Upper lobe of right lung (tissue), 1 donor: ENCODE results near the gene SKI. TPM values are rescaled to one million over a fixed set of nuclear protein-coding genes. Genes with fewer than 3 reads are reported as not detected.

Experiments used
- ATAC-seq: fragments of 200-7000 bp; cut with Tn5 transposase; one replicate; pipeline ENCODE4 v1.9.1; 2020; ENCODE audit warnings: mild to moderate bottlenecking, moderate library complexity
- DNase-seq: peaks from one replicate; pipeline ENCODE4 v3.0.0-alpha.2; 2020
- H3K27ac ChIP-seq: fragments of 200-600 bp; one replicate; pipeline ENCODE4 v1.8.0; 2022
- H3K27me3 ChIP-seq: fragments of 200-600 bp; one replicate; pipeline ENCODE4 v1.8.0; 2022; ENCODE audit warnings: mild to moderate bottlenecking
- H3K36me3 ChIP-seq: fragments of 200-600 bp; one replicate; pipeline ENCODE4 v1.8.0; 2022
- H3K4me1 ChIP-seq: fragments of 200-600 bp; one replicate; pipeline ENCODE4 v1.8.0; 2022
- H3K4me3 ChIP-seq: fragments of 200-600 bp; one replicate; pipeline ENCODE4 v1.8.0; 2022; ENCODE audit warnings: mild to moderate bottlenecking
- H3K9me3 ChIP-seq: fragments of 200-600 bp; one replicate; pipeline ENCODE4 v1.8.0; 2022
- intact Hi-C: fragments of 100-400 bp; cut with DNase I; formaldehyde crosslinking; loops from one replicate; pipeline ENCODE4 v1.11.0; 2022
- total RNA-seq: library from RNA; stranded (reverse); fragmentation: NEBNext Ultra II Directional; extraction: Animal tissue kit (Norgen Biotek cat#: 25700); gene quantifications from one replicate; pipeline ENCODE4 v1.2.1, GENCODE V29; 2021
- TF ChIP-seq, protein P1 (sequence below): fragments of 200-600 bp; IDR thresholded peaks from one replicate; pipeline ENCODE4 v1.8.0; 2022; ENCODE audit warnings: antibody characterized with exemption
- donor health status: DM: no; HTN: yes; CAD: no; lungs with severe emphysema.

Gene SKI
- total RNA-seq, 1 donor from 2014 or later: 89.6 TPM

DNA sequence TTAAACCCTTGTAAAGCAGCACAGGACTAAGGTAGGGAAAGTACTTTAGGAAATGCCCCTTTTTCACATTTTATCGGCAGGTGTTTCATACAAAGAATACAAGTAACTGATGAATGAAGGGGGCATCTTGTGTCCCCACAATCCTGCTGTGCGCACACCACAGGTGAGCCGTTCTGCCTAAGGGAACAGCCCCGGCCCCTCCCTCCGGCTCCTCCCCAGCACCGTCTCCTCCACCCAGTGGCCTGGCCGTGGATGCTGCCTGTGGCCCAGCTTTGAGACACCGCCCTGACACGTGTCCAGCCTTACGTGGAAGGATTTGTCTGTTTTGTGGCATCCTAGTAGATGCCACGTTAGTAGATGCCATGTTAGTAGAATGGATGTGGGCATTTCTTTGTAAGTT, 46.4 kb upstream of the SKI start:
- DNase-seq (no peak), ATAC-seq (no peak)
- no peak overlapping the region for H3K4me3 ChIP-seq
- no peaks in the 10 kb centered on the region for H3K4me1 ChIP-seq
- H3K27me3 ChIP-seq: no peaks in the 10 kb centered on the region
- TF ChIP-seq, protein P1, sequence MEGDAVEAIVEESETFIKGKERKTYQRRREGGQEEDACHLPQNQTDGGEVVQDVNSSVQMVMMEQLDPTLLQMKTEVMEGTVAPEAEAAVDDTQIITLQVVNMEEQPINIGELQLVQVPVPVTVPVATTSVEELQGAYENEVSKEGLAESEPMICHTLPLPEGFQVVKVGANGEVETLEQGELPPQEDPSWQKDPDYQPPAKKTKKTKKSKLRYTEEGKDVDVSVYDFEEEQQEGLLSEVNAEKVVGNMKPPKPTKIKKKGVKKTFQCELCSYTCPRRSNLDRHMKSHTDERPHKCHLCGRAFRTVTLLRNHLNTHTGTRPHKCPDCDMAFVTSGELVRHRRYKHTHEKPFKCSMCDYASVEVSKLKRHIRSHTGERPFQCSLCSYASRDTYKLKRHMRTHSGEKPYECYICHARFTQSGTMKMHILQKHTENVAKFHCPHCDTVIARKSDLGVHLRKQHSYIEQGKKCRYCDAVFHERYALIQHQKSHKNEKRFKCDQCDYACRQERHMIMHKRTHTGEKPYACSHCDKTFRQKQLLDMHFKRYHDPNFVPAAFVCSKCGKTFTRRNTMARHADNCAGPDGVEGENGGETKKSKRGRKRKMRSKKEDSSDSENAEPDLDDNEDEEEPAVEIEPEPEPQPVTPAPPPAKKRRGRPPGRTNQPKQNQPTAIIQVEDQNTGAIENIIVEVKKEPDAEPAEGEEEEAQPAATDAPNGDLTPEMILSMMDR: no peak
- H3K27ac ChIP-seq: no peak overlapping the region
- intact Hi-C loops: no loop called here
- no peaks in the 10 kb centered on the region for H3K9me3 ChIP-seq
- H3K36me3 ChIP-seq: peaks cover 25% of the 10 kb centered on the region

DNA sequence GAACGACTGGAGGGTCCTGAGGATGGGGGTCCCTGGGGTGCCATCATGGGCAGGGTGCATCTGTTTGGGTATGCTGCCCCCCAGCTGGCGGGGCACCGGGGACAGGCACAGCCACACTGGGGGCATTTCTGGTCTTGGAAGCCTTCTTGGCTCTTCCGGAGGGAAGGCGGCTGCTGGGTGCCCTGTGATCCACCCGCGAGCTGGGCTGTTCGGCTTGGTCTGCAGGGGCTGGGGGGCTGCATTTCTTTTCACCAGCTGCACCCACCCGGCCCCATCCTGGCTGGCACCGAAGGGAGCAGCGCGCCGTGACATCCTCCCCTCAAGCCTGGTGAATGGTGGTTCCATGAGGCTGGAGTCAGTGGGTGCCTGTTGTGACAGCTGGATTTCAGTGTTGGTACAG, 45.7 kb upstream of the SKI start:
- Histone ChIP-seq H3K4me1 (no peaks in the 10 kb centered on the region), H3K4me3 (no peak overlapping the region), H3K36me3 (peaks cover 26% of the 10 kb centered on the region), H3K27ac (no peak overlapping the region), H3K27me3 (no peaks in the 10 kb centered on the region), H3K9me3 (no peaks in the 10 kb centered on the region)
- TF ChIP-seq, protein P1: no peak
- ATAC-seq (no peak), DNase-seq (no peak)
- intact Hi-C loops: no loop called here

DNA sequence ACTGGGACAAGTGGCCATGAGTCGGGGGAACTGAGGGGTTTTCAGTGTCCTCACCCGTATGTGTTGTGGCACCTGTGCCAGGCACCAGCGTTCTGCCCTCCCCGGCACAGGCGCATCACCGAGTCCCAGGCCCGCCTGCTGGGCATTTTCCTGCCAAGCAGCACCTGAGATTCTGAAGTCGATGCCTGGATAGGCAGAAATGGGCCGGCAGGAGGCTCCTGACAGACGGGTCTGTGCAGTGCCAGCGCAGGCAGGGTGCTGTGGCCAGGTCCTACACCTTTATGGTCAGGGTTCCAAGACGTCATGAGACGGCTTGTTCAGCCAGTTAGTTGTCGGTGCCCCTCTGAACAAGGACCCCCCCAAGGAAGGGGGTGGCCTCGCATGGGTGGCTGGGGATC, 44.2 kb upstream of the SKI start:
- intact Hi-C loops: no loop called here
- H3K36me3 ChIP-seq: peaks cover 20% of the 10 kb centered on the region
- peaks cover under 1% of the 10 kb centered on the region for H3K4me1 ChIP-seq
- H3K27ac ChIP-seq: no peak overlapping the region
- H3K27me3 ChIP-seq: no peaks in the 10 kb centered on the region
- no peaks in the 10 kb centered on the region for H3K9me3 ChIP-seq
- no peak overlapping the region for H3K4me3 ChIP-seq
- no peak for ATAC-seq
- TF ChIP-seq, protein P1: no peak
- no peak for DNase-seq

DNA sequence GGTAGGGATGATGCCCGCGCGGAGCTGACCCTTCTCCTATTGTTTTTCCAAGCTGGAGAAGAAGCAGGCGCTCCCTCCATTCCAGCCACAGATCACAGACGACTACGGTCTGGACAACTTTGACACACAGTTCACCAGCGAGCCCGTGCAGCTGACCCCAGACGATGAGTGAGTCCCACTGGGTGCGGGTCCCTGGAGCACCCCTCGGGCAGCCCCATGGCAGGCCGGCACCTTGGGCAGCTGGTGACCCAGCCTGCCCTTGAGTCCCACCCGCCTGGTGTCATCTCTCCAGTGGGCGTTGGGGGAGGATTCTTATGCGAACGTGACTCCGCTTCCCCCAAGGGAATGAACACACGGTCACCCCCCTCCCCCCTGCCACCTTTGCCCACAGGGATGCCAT, 43.6 kb upstream of the SKI start:
- no peak overlapping the region for H3K27ac ChIP-seq
- DNase-seq (no peak), ATAC-seq (no peak)
- H3K9me3 ChIP-seq: no peaks in the 10 kb centered on the region
- no peak overlapping the region for H3K4me3 ChIP-seq
- TF ChIP-seq, protein P1: no peak
- peaks cover 20% of the 10 kb centered on the region for H3K36me3 ChIP-seq
- intact Hi-C loops: no loop called here
- H3K27me3 ChIP-seq: no peaks in the 10 kb centered on the region
- H3K4me1 ChIP-seq: peaks cover 5% of the 10 kb centered on the region

DNA sequence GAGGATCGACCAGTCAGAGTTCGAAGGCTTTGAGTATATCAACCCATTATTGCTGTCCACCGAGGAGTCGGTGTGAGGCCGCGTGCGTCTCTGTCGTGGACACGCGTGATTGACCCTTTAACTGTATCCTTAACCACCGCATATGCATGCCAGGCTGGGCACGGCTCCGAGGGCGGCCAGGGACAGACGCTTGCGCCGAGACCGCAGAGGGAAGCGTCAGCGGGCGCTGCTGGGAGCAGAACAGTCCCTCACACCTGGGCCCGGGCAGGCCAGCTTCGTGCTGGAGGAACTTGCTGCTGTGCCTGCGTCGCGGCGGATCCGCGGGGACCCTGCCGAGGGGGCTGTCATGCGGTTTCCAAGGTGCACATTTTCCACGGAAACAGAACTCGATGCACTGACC, 43.2 kb upstream of the SKI start:
- Histone ChIP-seq H3K9me3 (no peaks in the 10 kb centered on the region), H3K27me3 (no peaks in the 10 kb centered on the region), H3K4me1 (peaks cover 8% of the 10 kb centered on the region), H3K27ac (no peak overlapping the region), H3K4me3 (no peak overlapping the region), H3K36me3 (peaks cover 20% of the 10 kb centered on the region)
- intact Hi-C loops: no loop called here
- DNase-seq: peak; percentile 65
- TF ChIP-seq, protein P1: no peak
- no peak for ATAC-seq
